ENCODE measurements around the gene CRNKL1. TPM values are rescaled to one million over a fixed set of nuclear protein-coding genes. Genes with fewer than 3 reads are reported as not detected.

CRNKL1 gene
- polyA plus RNA-seq, 1 donor (not counting 4 experiments of a cell fraction or from before 2014, with no cell fraction given), result 11.0 TPM

DNA sequence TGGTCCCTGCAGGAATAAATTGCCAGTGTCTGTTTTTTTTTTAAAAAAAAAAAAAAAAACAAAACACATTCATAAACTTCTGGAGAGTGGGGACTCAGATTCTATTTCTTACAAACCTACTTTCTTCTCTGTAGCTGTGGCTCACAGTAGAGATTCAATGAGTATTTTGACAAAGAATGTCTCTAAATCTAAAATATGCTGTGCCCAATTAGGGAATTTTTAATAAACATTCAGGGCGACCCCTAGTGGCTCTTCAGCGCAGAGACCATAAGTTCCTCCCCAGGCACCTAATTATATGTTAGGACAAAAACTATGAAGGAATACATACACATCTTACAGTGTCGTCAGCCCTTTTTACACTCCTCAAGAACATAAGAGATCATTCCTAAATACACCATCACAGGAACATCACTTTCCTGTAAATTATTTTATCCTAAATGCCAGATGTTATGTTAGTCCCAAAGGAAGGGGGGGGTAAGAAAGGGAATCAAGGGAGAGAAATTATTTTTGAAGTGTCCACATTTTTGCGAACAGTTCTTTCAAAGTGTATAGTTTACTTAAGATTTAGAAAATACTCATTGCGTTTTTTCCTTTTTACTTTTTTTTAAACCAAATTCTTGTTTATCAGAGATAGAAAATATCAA, 56.9 kb downstream of the CRNKL1 start:
- H2AFZ ChIP-seq (ENCODE audit: control insufficient read depth, low read length), result no peak overlapping the region
- H3K4me2 ChIP-seq (ENCODE audit: control insufficient read depth, extremely low read depth, insufficient read depth, low read depth, low read length), result peak overlapping the region; percentile 93
- no peaks in the 10 kb centered on the region for H4K20me1 ChIP-seq (ENCODE audit: control insufficient read depth, extremely low read depth, insufficient read depth, low read length)
- H3K9ac ChIP-seq (ENCODE audit: control insufficient read depth, extremely low read depth, insufficient read depth, low read length), result peak overlapping the region; percentile 89
- H3K27me3 ChIP-seq (ENCODE audit: control insufficient read depth, extremely low read depth, insufficient read depth, low read length), result no peaks in the 10 kb centered on the region
- H3K27ac ChIP-seq (ENCODE audit: control insufficient read depth, insufficient read depth, low read length), result peak overlapping the region; percentile 99
- no peak for TF ChIP-seq EZH2 (IDR thresholded peaks at IDR 0.05; ENCODE audit: low read length)
- TF ChIP-seq, protein P1, sequence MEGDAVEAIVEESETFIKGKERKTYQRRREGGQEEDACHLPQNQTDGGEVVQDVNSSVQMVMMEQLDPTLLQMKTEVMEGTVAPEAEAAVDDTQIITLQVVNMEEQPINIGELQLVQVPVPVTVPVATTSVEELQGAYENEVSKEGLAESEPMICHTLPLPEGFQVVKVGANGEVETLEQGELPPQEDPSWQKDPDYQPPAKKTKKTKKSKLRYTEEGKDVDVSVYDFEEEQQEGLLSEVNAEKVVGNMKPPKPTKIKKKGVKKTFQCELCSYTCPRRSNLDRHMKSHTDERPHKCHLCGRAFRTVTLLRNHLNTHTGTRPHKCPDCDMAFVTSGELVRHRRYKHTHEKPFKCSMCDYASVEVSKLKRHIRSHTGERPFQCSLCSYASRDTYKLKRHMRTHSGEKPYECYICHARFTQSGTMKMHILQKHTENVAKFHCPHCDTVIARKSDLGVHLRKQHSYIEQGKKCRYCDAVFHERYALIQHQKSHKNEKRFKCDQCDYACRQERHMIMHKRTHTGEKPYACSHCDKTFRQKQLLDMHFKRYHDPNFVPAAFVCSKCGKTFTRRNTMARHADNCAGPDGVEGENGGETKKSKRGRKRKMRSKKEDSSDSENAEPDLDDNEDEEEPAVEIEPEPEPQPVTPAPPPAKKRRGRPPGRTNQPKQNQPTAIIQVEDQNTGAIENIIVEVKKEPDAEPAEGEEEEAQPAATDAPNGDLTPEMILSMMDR (optimal IDR thresholded peaks at IDR 0.05 in 1 of 3, IDR thresholded peaks at IDR 0.05 in 1 of 3, conservative IDR thresholded peaks at IDR 0.05 in 1 of 3; ENCODE audit: extremely low read depth in 1 of 3, insufficient read depth in 2 of 3, low read length in 3 of 3), result peak; percentile 50 to 70 (median 54)
- dilution Hi-C loops (cut with MboI; ENCODE audit: extremely low pct_ligation_motif_present, low sequenced_read_pairs), result no loop called here
- H3K9me3 ChIP-seq (ENCODE audit: control insufficient read depth, low read depth, low read length), result no peaks in the 10 kb centered on the region
- H3K9me1 ChIP-seq (ENCODE audit: control insufficient read depth, extremely low read depth, insufficient read depth, low read length), result no peaks in the 10 kb centered on the region
- FAIRE-seq (no peak), DNase-seq (ENCODE audit: low read depth, low spot score) (no peak)
- no peak overlapping the region for H3K4me3 ChIP-seq (ENCODE audit: control insufficient read depth in 2 of 3, extremely low read depth in 1 of 3, insufficient read depth in 2 of 3, low read depth in 1 of 3, low read length in 3 of 3)
- H3K36me3 ChIP-seq (ENCODE audit: control insufficient read depth in 2 of 2, extremely low read depth in 1 of 2, insufficient read depth in 2 of 2, low read length in 2 of 2), result peaks cover 34 to 42% of the 10 kb centered on the region in 2 experiments
- peaks cover 54% of the 10 kb centered on the region for H3K79me2 ChIP-seq (ENCODE audit: control insufficient read depth, insufficient read depth, low read length)
- H3K4me1 ChIP-seq (ENCODE audit: control insufficient read depth, extremely low read depth, insufficient read depth, low read length), result peaks cover 52% of the 10 kb centered on the region

DNA sequence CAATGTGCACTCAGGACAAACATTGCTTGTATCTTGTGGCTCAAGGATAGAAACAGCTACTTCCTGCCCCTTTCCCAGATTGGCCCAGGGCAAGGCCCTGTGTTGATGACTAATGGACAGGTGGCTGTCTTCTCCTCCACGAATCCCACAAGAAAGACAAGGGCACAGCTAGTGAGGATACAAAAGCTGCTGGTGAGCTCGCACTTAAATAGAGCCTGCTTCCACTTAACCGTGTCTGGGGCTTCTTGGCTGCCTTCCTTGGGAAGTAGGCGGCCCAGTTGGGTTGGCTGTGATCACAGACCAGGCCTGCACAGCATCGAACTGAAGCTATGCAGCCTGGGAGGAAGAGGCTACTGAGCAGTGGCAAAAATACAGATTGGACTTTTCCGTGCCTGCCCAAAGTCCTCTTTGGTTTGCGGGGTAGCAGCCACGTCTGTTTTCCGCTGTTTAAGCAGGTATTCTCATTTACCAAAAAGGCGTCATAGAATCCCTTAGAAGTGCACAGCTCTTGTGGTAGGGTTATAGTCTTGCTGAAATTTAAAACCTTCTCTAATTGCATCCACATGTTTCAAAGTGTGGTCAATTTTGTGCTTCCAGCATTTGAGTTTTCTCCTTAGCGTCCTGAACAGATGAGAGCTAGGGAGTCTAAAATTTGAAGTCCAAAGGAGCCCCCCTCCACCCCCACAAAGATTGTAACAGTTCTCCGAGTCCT, 58.2 kb downstream of the CRNKL1 start:
- peak; percentile 80 for DNase-seq (ENCODE audit: low read depth, low spot score)
- Histone ChIP-seq H3K4me1 (ENCODE audit: control insufficient read depth, extremely low read depth, insufficient read depth, low read length) (peaks cover 58% of the 10 kb centered on the region), H3K27ac (ENCODE audit: control insufficient read depth, insufficient read depth, low read length) (peak overlapping the region; percentile 99), H3K4me2 (ENCODE audit: control insufficient read depth, extremely low read depth, insufficient read depth, low read depth, low read length) (peak overlapping the region; percentile 93), H3K9me1 (ENCODE audit: control insufficient read depth, extremely low read depth, insufficient read depth, low read length) (no peaks in the 10 kb centered on the region), H3K36me3 (ENCODE audit: control insufficient read depth in 2 of 2, extremely low read depth in 1 of 2, insufficient read depth in 2 of 2, low read length in 2 of 2) (peaks cover 26 to 42% of the 10 kb centered on the region in 2 experiments), H3K9me3 (ENCODE audit: control insufficient read depth, low read depth, low read length) (no peaks in the 10 kb centered on the region), H3K79me2 (ENCODE audit: control insufficient read depth, insufficient read depth, low read length) (peaks cover 62% of the 10 kb centered on the region), H3K27me3 (ENCODE audit: control insufficient read depth, extremely low read depth, insufficient read depth, low read length) (no peaks in the 10 kb centered on the region), H4K20me1 (ENCODE audit: control insufficient read depth, extremely low read depth, insufficient read depth, low read length) (no peaks in the 10 kb centered on the region), H3K4me3 (ENCODE audit: control insufficient read depth in 2 of 3, extremely low read depth in 1 of 3, insufficient read depth in 2 of 3, low read depth in 1 of 3, low read length in 3 of 3) (peak overlapping the region in 2 of 3 experiments; percentile 52 to 59), H2AFZ (ENCODE audit: control insufficient read depth, low read length) (no peak overlapping the region), H3K9ac (ENCODE audit: control insufficient read depth, extremely low read depth, insufficient read depth, low read length) (peak overlapping the region; percentile 89)
- TF ChIP-seq, protein P1 (optimal IDR thresholded peaks at IDR 0.05 in 1 of 3, IDR thresholded peaks at IDR 0.05 in 1 of 3, conservative IDR thresholded peaks at IDR 0.05 in 1 of 3; ENCODE audit: extremely low read depth in 1 of 3, insufficient read depth in 2 of 3, low read length in 3 of 3), result no peak
- TF ChIP-seq EZH2 (IDR thresholded peaks at IDR 0.05; ENCODE audit: low read length), result no peak
- peak; percentile 89 for FAIRE-seq
- dilution Hi-C loops (cut with MboI; ENCODE audit: extremely low pct_ligation_motif_present, low sequenced_read_pairs), result no loop called here

Data from keratinocyte (primary cell).